Breast epithelium (tissue), 4 donors: Measurements from ENCODE around the gene ADCY1. TPM values are rescaled to one million over a fixed set of nuclear protein-coding genes. Genes with fewer than 3 reads are reported as not detected.
A peak's percentile ranks its signal among the peaks of the same experiment; 100 is the strongest.

Experiments
- DNase-seq, 2 donors: peaks; one replicate each; pipeline ENCODE4 v3.0.0-alpha.2; 2019; ENCODE audit warnings: low spot score in 2 of 2
- H3K27ac ChIP-seq, 2 donors: fragments of 200-600 bp; sonication (generic) in 1 of 2; one replicate each; pipeline ENCODE4 v1.5.1; 2016 to 2019; ENCODE audit warnings: mild to moderate bottlenecking in 1 of 2
- H3K27me3 ChIP-seq, 2 donors: fragments of 200-600 bp; sonication (generic) in 1 of 2; one replicate each; pipeline versions ENCODE4 v1.5.1 to v1.6.0; 2017 to 2019; ENCODE audit warnings: control low read depth in 1 of 2, mild to moderate bottlenecking in 1 of 2
- H3K36me3 ChIP-seq: fragments of 200-600 bp; one replicate; pipeline ENCODE4 v1.5.1; 2019
- H3K4me1 ChIP-seq, 2 donors: fragments of 200-600 bp; sonication (generic); one replicate each; pipeline ENCODE4 v1.5.1; 2016 to 2019; ENCODE audit warnings: control low read depth in 1 of 2
- H3K4me3 ChIP-seq, 3 donors: fragments of 200-600 bp; sonication (generic); 1 replicate in 2 of 3; 2 replicates in 1 of 3; pipeline ENCODE4 v1.5.1; 2016 to 2019; ENCODE audit warnings: mild to moderate bottlenecking in 3 of 3, moderate library complexity in 2 of 3
- H3K9me3 ChIP-seq, 2 donors: fragments of 200-600 bp; sonication (generic) in 1 of 2; one replicate each; pipeline ENCODE4 v1.5.1; 2016 to 2019; ENCODE audit warnings: control low read depth in 1 of 2
- CTCF ChIP-seq, 3 donors: fragments of 450-650 bp; IDR thresholded peaks; one replicate each; pipeline ENCODE4 v1.5.1; 2016 to 2017; ENCODE audit warnings: antibody characterized with exemption in 3 of 3, mild to moderate bottlenecking in 3 of 3, moderate library complexity in 3 of 3
- POLR2A ChIP-seq: fragments of 450-650 bp; IDR thresholded peaks from one replicate; pipeline ENCODE4 v1.6.1; 2016; ENCODE audit warnings: antibody characterized with exemption, mild to moderate bottlenecking, moderate library complexity
- POLR2AphosphoS5 ChIP-seq, 3 donors: sonication (generic); formaldehyde crosslinking; IDR thresholded peaks; one replicate each; pipeline ENCODE4 v1.6.1; 2017; ENCODE audit warnings: antibody characterized with exemption in 3 of 3
- intact Hi-C: fragments of 100-400 bp; cut with DNase I; formaldehyde crosslinking; loops from one replicate; pipeline ENCODE4 v1.15.1; 2023; ENCODE audit warnings: low total_unique reads
- total RNA-seq, 3 donors: library from RNA; depleted of rRNA; stranded (reverse); fragments of >200 nt; gene quantifications; one replicate each; pipeline ENCODE4 v1.1.0, GENCODE V29; 2016

Gene ADCY1
- total RNA-seq, 3 donors from 2014 or later: 1.6 to 14.4 (median 2.5) TPM

- TF ChIP-seq CTCF (IDR thresholded peaks at IDR 0.05) (no peak), POLR2A (no peak)
- Histone ChIP-seq H3K4me3 (no peak overlapping the region), H3K9me3 (peaks cover 19 to 26% of the 10 kb centered on the region in 2 donors), H3K27me3 (no peaks in the 10 kb centered on the region), H3K36me3 (no peaks in the 10 kb centered on the region), H3K4me1 (no peaks in the 10 kb centered on the region), H3K27ac (no peak overlapping the region)
- no peak for DNase-seq
- intact Hi-C loops: no loop called here
Observed at GRCh38 chr7:45625067-45625466, 50.9 kb downstream of the ADCY1 start.

- Histone ChIP-seq H3K4me3 (no peak overlapping the region), H3K36me3 (no peaks in the 10 kb centered on the region), H3K9me3 (peaks cover 17 to 18% of the 10 kb centered on the region in 2 donors), H3K27ac (no peak overlapping the region), H3K27me3 (no peaks in the 10 kb centered on the region), H3K4me1 (no peaks in the 10 kb centered on the region)
- peak in 1 of 2 donors; percentile 34 for DNase-seq
- TF ChIP-seq POLR2A (no peak), CTCF (IDR thresholded peaks at IDR 0.05) (no peak), POLR2AphosphoS5 (IDR thresholded peaks at IDR 0.05) (no peak)
- intact Hi-C loops: no loop called here
Observed at GRCh38 chr7:45625714-45626440, 51.7 kb downstream of the ADCY1 start.

GRCh38 chr7:45626441-45627430, 52.6 kb downstream of the ADCY1 start:
- H3K9me3 ChIP-seq: peaks cover 9 to 10% of the 10 kb centered on the region in 2 donors
- intact Hi-C loops: no loop called here
- H3K27me3 ChIP-seq: no peaks in the 10 kb centered on the region
- DNase-seq: no peak
- H3K36me3 ChIP-seq: no peaks in the 10 kb centered on the region
- TF ChIP-seq POLR2AphosphoS5 (IDR thresholded peaks at IDR 0.05): no peak
- TF ChIP-seq POLR2A: no peak
- no peak for TF ChIP-seq CTCF (IDR thresholded peaks at IDR 0.05)
- no peak overlapping the region for H3K4me3 ChIP-seq
- H3K27ac ChIP-seq: no peak overlapping the region
- H3K4me1 ChIP-seq: no peaks in the 10 kb centered on the region

GRCh38 chr7:45627691-45628456, 53.7 kb downstream of the ADCY1 start:
- TF ChIP-seq POLR2AphosphoS5 (IDR thresholded peaks at IDR 0.05): no peak
- TF ChIP-seq CTCF (IDR thresholded peaks at IDR 0.05): no peak
- TF ChIP-seq POLR2A: no peak
- DNase-seq: no peak
- peaks cover 4 to 5% of the 10 kb centered on the region in 2 donors for H3K9me3 ChIP-seq

More at GRCh38 chr7:45627691-45628456, 53.7 kb downstream of the ADCY1 start:
- no peaks in the 10 kb centered on the region for H3K4me1 ChIP-seq
- H3K36me3 ChIP-seq: no peaks in the 10 kb centered on the region
- H3K4me3 ChIP-seq: no peak overlapping the region
- H3K27ac ChIP-seq: no peak overlapping the region
- intact Hi-C loops: no loop called here
- H3K27me3 ChIP-seq: no peaks in the 10 kb centered on the region
